Esophagus muscularis mucosa (tissue), 4 donors: ENCODE data around the gene MYMX. TPM values are rescaled to one million over a fixed set of nuclear protein-coding genes. Genes with fewer than 3 reads are reported as not detected.

Experiments
- DNase-seq: peaks from one replicate; pipeline ENCODE4 v3.0.0-alpha.2; 2017; ENCODE audit errors: extremely low spot score
- H3K27ac ChIP-seq, 4 donors: fragments of 200-600 bp; sonication (generic); replicated peaks in 1 of 4; 1 replicate in 3 of 4; 2 replicates in 1 of 4; pipeline ENCODE4 v1.5.1; 2016 to 2019; ENCODE audit warnings: mild to moderate bottlenecking in 1 of 4
- H3K27me3 ChIP-seq, 4 donors: fragments of 200-600 bp; sonication (generic); one replicate each; pipeline versions ENCODE4 v1.5.1 to v1.6.0; 2016 to 2019
- H3K36me3 ChIP-seq, 4 donors: fragments of 200-600 bp; sonication (generic); one replicate each; pipeline ENCODE4 v1.5.1; 2016 to 2019
- H3K4me1 ChIP-seq, 4 donors: fragments of 200-600 bp; sonication (generic); one replicate each; pipeline ENCODE4 v1.5.1; 2016 to 2019
- H3K4me3 ChIP-seq, 4 donors: fragments of 200-600 bp; sonication (generic); 1 replicate in 2 of 4; 2 replicates in 2 of 4; pipeline ENCODE4 v1.5.1; 2016 to 2019; ENCODE audit warnings: mild to moderate bottlenecking in 4 of 4, moderate library complexity in 1 of 4
- H3K9me3 ChIP-seq, 4 donors: fragments of 200-600 bp; sonication (generic); 1 replicate in 3 of 4; 2 replicates in 1 of 4; pipeline ENCODE4 v1.5.1; 2016 to 2019
- CTCF ChIP-seq, 3 experiments: fragments of 200-600 bp in 2 of 3; fragments of 450-650 bp in 1 of 3; sonication (generic) in 2 of 3; IDR thresholded peaks; one replicate each; pipeline ENCODE4 v1.5.1; 2017 to 2019; ENCODE audit warnings: antibody characterized with exemption in 3 of 3, mild to moderate bottlenecking in 2 of 3, moderate library complexity in 1 of 3
- EP300 ChIP-seq: sonication (generic); formaldehyde crosslinking; IDR thresholded peaks from one replicate; pipeline ENCODE4 v1.6.1; 2017; ENCODE audit warnings: antibody characterized with exemption
- POLR2A ChIP-seq: fragments of 450-650 bp; IDR thresholded peaks from one replicate; pipeline ENCODE4 v1.6.1; 2017; ENCODE audit warnings: antibody characterized with exemption, moderate library complexity, mild to moderate bottlenecking, low read depth
- POLR2AphosphoS5 ChIP-seq, 2 donors: sonication (generic); formaldehyde crosslinking; IDR thresholded peaks; one replicate each; pipeline ENCODE4 v1.6.1; 2017; ENCODE audit warnings: antibody characterized with exemption in 2 of 2
- WGBS: methylation state at CpG from one replicate; pipeline ENCODE4 v1.1.5; 2018; 5-methylcytosine and 5-hydroxymethylcytosine counted together
- intact Hi-C: fragments of 100-400 bp; cut with DNase I; formaldehyde crosslinking; loops from one replicate; pipeline ENCODE4 v1.15.1; 2023
- total RNA-seq, 4 donors: library from RNA; depleted of rRNA; stranded (reverse); fragments of >200 nt; gene quantifications; one replicate each; pipeline versions ENCODE4 v1.1.0 to v1.2.1, GENCODE V29; 2016

Gene MYMX
- total RNA-seq, 4 donors from 2014 or later: not detected

GRCh38 chr6:44258921-44259320, 42.2 kb downstream of the MYMX start:
- Histone ChIP-seq H3K4me1 (peaks cover 30 to 64% (median 51%) of the 10 kb centered on the region in 4 donors), H3K27me3 (no peaks in the 10 kb centered on the region), H3K27ac (no peak overlapping the region), H3K36me3 (peaks cover 11 to 48% (median 32%) of the 10 kb centered on the region in 4 donors), H3K9me3 (no peaks in the 10 kb centered on the region), H3K4me3 (no peak overlapping the region)
- intact Hi-C loops: no loop called here
- 100% methylated on average over 2 of the region's 3 CpGs for WGBS
- DNase-seq: no peak
- no peak for TF ChIP-seq POLR2A
- no peak for TF ChIP-seq CTCF (IDR thresholded peaks at IDR 0.05)
- no peak for TF ChIP-seq EP300
- no peak for TF ChIP-seq POLR2AphosphoS5 (IDR thresholded peaks at IDR 0.05)

- WGBS: 60% methylated on average over 1 of the region's 8 CpGs
- no peak for TF ChIP-seq POLR2A
- no peak for TF ChIP-seq CTCF (IDR thresholded peaks at IDR 0.05)
- TF ChIP-seq POLR2AphosphoS5 (IDR thresholded peaks at IDR 0.05): no peak
- no peak for TF ChIP-seq EP300
- H3K4me3 ChIP-seq: no peak overlapping the region
- no peak overlapping the region for H3K27ac ChIP-seq
- peaks cover under 1 to 37% (median 21%) of the 10 kb centered on the region in 4 donors for H3K36me3 ChIP-seq
- DNase-seq: no peak
- H3K4me1 ChIP-seq: peaks cover 37 to 64% (median 53%) of the 10 kb centered on the region in 4 donors
- intact Hi-C loops: no loop called here
- H3K9me3 ChIP-seq: no peaks in the 10 kb centered on the region
- no peaks in the 10 kb centered on the region for H3K27me3 ChIP-seq
Measured at GRCh38 chr6:44260011-44260410, 43.3 kb downstream of the MYMX start.

GRCh38 chr6:44260451-44261297, 43.9 kb downstream of the MYMX start:
- no peak for TF ChIP-seq CTCF (IDR thresholded peaks at IDR 0.05)
- TF ChIP-seq POLR2A: no peak
- TF ChIP-seq POLR2AphosphoS5 (IDR thresholded peaks at IDR 0.05): no peak
- no peak for TF ChIP-seq EP300
- 93% methylated on average over 6 of the region's 6 CpGs for WGBS
- H3K27me3 ChIP-seq: no peaks in the 10 kb centered on the region
- intact Hi-C loops: no loop called here
- peaks cover 35 to 62% (median 50%) of the 10 kb centered on the region in 4 donors for H3K4me1 ChIP-seq
- DNase-seq: no peak
- peaks cover 0 to 30% (median 14%) of the 10 kb centered on the region in 4 donors for H3K36me3 ChIP-seq
- H3K9me3 ChIP-seq: no peaks in the 10 kb centered on the region
- H3K4me3 ChIP-seq: no peak overlapping the region
- no peak overlapping the region for H3K27ac ChIP-seq

GRCh38 chr6:44261581-44261980, 44.9 kb downstream of the MYMX start:
- H3K9me3 ChIP-seq: no peaks in the 10 kb centered on the region
- no peak overlapping the region for H3K27ac ChIP-seq
- peaks cover 26 to 56% (median 43%) of the 10 kb centered on the region in 4 donors for H3K4me1 ChIP-seq
- no peak for DNase-seq
- H3K4me3 ChIP-seq: no peak overlapping the region
- peaks cover 0 to 27% (median 10%) of the 10 kb centered on the region in 4 donors for H3K36me3 ChIP-seq
- intact Hi-C loops: no loop called here
- no peak for TF ChIP-seq POLR2A
- no peak for TF ChIP-seq CTCF (IDR thresholded peaks at IDR 0.05)
- no peak for TF ChIP-seq EP300
- no peak for TF ChIP-seq POLR2AphosphoS5 (IDR thresholded peaks at IDR 0.05)
- WGBS: 95% methylated on average over 4 of the region's 8 CpGs
- H3K27me3 ChIP-seq: no peaks in the 10 kb centered on the region
